ENCODE measurements around the gene ACOX3.
A peak's percentile ranks its signal among the peaks of the same experiment; 100 is the strongest.
"Not testable (repeated sequence)": the region's sequence is repeated elsewhere in the genome, so short reads cannot be mapped to it uniquely, and the experiment has no call there.

Gene ACOX3

GRCh38 chr4:8355864-8356565 is 84.5 kb downstream of the ACOX3 start:
- H3K4me1 ChIP-seq (ENCODE audit: control insufficient read depth, insufficient read depth, low read length): peaks cover 13% of the 10 kb centered on the region
- H3K9ac ChIP-seq (ENCODE audit: low read length): no peak overlapping the region
- no peaks in the 10 kb centered on the region for H3K36me3 ChIP-seq (ENCODE audit: control insufficient read depth, insufficient read depth, low read length, severe bottlenecking)
- H3K27me3 ChIP-seq (replicated peaks; ENCODE audit: control insufficient read depth, insufficient read depth, low read length): peaks cover 3% of the 10 kb centered on the region
- DNase-seq (ENCODE audit: low read depth): peak; percentile 40
- H3K9me3 ChIP-seq (ENCODE audit: control insufficient read depth, low read length): no peaks in the 10 kb centered on the region
- H3K4me3 ChIP-seq (ENCODE audit: low read length): no peak overlapping the region

- no peak overlapping the region for H3K9ac ChIP-seq (ENCODE audit: low read length)
- H3K27me3 ChIP-seq (replicated peaks; ENCODE audit: control insufficient read depth, insufficient read depth, low read length): peaks cover 3% of the 10 kb centered on the region
- no peaks in the 10 kb centered on the region for H3K9me3 ChIP-seq (ENCODE audit: control insufficient read depth, low read length)
- H3K36me3 ChIP-seq (ENCODE audit: control insufficient read depth, insufficient read depth, low read length, severe bottlenecking): no peaks in the 10 kb centered on the region
- peaks cover 16% of the 10 kb centered on the region for H3K4me1 ChIP-seq (ENCODE audit: control insufficient read depth, insufficient read depth, low read length)
- no peak overlapping the region for H3K4me3 ChIP-seq (ENCODE audit: low read length)
- peak; percentile 6 for DNase-seq (ENCODE audit: low read depth)
Measured at GRCh38 chr4:8355306-8355705, 85.2 kb downstream of the ACOX3 start.

GRCh38 chr4:8353912-8354453 is 86.5 kb downstream of the ACOX3 start:
- Histone ChIP-seq H3K9me3 (ENCODE audit: control insufficient read depth, low read length) (no peaks in the 10 kb centered on the region), H3K36me3 (ENCODE audit: control insufficient read depth, insufficient read depth, low read length, severe bottlenecking) (no peaks in the 10 kb centered on the region), H3K27me3 (replicated peaks; ENCODE audit: control insufficient read depth, insufficient read depth, low read length) (peaks cover 8% of the 10 kb centered on the region), H3K4me1 (ENCODE audit: control insufficient read depth, insufficient read depth, low read length) (peaks cover 17% of the 10 kb centered on the region), H3K9ac (ENCODE audit: low read length) (no peak overlapping the region), H3K4me3 (ENCODE audit: low read length) (no peak overlapping the region)
- peak; percentile 67 for DNase-seq (ENCODE audit: low read depth)

DNA sequence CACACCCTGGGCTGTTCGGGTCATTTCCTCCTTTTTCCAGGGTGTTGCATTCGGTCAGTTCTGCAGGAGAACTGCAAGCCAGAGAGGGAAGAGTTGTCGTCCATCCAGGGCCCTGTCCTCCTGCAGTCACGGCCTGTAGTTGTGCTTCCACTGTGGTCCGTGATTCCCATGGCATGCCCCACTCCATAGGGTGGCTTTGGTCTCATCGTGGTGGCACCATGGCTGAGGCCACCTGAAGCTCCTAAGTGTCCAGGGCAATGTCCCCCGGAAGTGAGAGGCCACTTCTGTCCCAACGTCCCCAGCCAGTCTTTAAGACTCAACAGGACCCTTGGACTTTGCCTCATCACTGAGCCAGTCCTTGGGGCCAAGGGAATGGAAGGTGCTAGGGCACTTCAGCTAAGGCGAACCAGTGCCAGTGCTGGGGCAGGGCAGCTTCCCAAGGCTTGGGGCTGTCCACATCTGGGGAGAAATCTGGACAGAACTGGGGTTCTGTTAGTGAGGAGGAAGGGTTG is 87.3 kb downstream of the ACOX3 start:
- DNase-seq (ENCODE audit: low read depth): no peak
- Histone ChIP-seq H3K36me3 (ENCODE audit: control insufficient read depth, insufficient read depth, low read length, severe bottlenecking) (no peaks in the 10 kb centered on the region), H3K9ac (ENCODE audit: low read length) (no peak overlapping the region), H3K9me3 (ENCODE audit: control insufficient read depth, low read length) (no peaks in the 10 kb centered on the region), H3K4me3 (ENCODE audit: low read length) (no peak overlapping the region), H3K27me3 (replicated peaks; ENCODE audit: control insufficient read depth, insufficient read depth, low read length) (peaks cover 8% of the 10 kb centered on the region), H3K4me1 (ENCODE audit: control insufficient read depth, insufficient read depth, low read length) (peaks cover 17% of the 10 kb centered on the region)

- H3K36me3 ChIP-seq (ENCODE audit: control insufficient read depth, insufficient read depth, low read length, severe bottlenecking): no peaks in the 10 kb centered on the region
- no peak overlapping the region for H3K9ac ChIP-seq (ENCODE audit: low read length)
- no peak for DNase-seq (ENCODE audit: low read depth)
- peaks cover 17% of the 10 kb centered on the region for H3K4me1 ChIP-seq (ENCODE audit: control insufficient read depth, insufficient read depth, low read length)
- no peaks in the 10 kb centered on the region for H3K9me3 ChIP-seq (ENCODE audit: control insufficient read depth, low read length)
- H3K27me3 ChIP-seq (replicated peaks; ENCODE audit: control insufficient read depth, insufficient read depth, low read length): peaks cover 14% of the 10 kb centered on the region
- H3K4me3 ChIP-seq (ENCODE audit: low read length): no peak overlapping the region
Measured at GRCh38 chr4:8352368-8353157, 88.0 kb downstream of the ACOX3 start.

DNA sequence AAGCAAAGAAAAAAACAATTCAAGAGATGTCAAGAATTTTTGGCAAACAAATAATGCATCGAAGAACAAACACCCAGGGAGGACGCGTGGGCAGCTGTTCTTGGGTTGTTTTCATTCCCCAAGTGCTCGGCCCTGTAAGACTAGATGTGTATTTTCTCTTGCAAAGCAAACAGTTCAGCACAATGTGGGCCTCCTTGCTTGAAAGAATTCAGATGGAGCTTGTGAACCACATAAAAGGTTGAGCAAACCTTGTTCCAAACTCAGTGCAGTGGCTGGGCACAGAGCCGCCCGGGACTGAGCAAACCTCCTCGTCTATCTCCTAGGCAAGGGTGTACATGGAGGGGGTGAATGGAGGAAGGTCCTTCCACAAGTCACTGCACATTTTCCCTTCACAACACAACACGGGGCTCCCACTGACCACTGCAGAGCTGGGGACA is 88.6 kb downstream of the ACOX3 start:
- Histone ChIP-seq H3K4me1 (ENCODE audit: control insufficient read depth, insufficient read depth, low read length) (peaks cover 17% of the 10 kb centered on the region), H3K27me3 (replicated peaks; ENCODE audit: control insufficient read depth, insufficient read depth, low read length) (peaks cover 17% of the 10 kb centered on the region), H3K9me3 (ENCODE audit: control insufficient read depth, low read length) (no peaks in the 10 kb centered on the region), H3K36me3 (ENCODE audit: control insufficient read depth, insufficient read depth, low read length, severe bottlenecking) (no peaks in the 10 kb centered on the region), H3K4me3 (ENCODE audit: low read length) (no peak overlapping the region), H3K9ac (ENCODE audit: low read length) (no peak overlapping the region)
- DNase-seq (ENCODE audit: low read depth): peak; percentile 74

- no peak overlapping the region for H3K4me3 ChIP-seq (ENCODE audit: low read length)
- no peak overlapping the region for H3K9ac ChIP-seq (ENCODE audit: low read length)
- peaks cover 17% of the 10 kb centered on the region for H3K4me1 ChIP-seq (ENCODE audit: control insufficient read depth, insufficient read depth, low read length)
- H3K9me3 ChIP-seq (ENCODE audit: control insufficient read depth, low read length): no peaks in the 10 kb centered on the region
- no peaks in the 10 kb centered on the region for H3K36me3 ChIP-seq (ENCODE audit: control insufficient read depth, insufficient read depth, low read length, severe bottlenecking)
- no peak for DNase-seq (ENCODE audit: low read depth)
- H3K27me3 ChIP-seq (replicated peaks; ENCODE audit: control insufficient read depth, insufficient read depth, low read length): peaks cover 22% of the 10 kb centered on the region
Measured at GRCh38 chr4:8350841-8351461, 89.6 kb downstream of the ACOX3 start.

DNA sequence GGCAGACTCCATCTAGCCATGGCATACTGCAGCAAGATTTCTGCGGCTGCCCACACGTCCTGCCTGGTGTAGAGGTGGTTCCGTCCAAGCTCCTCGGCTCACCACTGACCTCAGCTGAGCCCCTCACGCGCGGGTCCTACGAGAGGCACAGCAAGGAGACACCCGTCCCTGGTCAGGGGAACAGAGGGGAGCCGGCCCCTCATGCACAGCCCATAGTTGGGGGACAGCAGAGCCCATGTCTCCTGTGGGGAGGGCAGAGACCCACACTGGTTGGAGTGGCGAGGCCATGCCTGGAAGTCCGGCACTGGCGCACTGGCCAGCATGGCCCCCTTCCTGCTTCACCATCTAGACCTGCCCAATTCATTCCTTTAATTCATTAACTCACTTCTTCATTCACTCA is 90.2 kb downstream of the ACOX3 start:
- peaks cover 27% of the 10 kb centered on the region for H3K27me3 ChIP-seq (replicated peaks; ENCODE audit: control insufficient read depth, insufficient read depth, low read length)
- DNase-seq (ENCODE audit: low read depth): no peak
- peaks cover 17% of the 10 kb centered on the region for H3K4me1 ChIP-seq (ENCODE audit: control insufficient read depth, insufficient read depth, low read length)
- no peak overlapping the region for H3K9ac ChIP-seq (ENCODE audit: low read length)
- H3K4me3 ChIP-seq (ENCODE audit: low read length): no peak overlapping the region
- H3K36me3 ChIP-seq (ENCODE audit: control insufficient read depth, insufficient read depth, low read length, severe bottlenecking): no peaks in the 10 kb centered on the region
- H3K9me3 ChIP-seq (ENCODE audit: control insufficient read depth, low read length): no peaks in the 10 kb centered on the region

DNA sequence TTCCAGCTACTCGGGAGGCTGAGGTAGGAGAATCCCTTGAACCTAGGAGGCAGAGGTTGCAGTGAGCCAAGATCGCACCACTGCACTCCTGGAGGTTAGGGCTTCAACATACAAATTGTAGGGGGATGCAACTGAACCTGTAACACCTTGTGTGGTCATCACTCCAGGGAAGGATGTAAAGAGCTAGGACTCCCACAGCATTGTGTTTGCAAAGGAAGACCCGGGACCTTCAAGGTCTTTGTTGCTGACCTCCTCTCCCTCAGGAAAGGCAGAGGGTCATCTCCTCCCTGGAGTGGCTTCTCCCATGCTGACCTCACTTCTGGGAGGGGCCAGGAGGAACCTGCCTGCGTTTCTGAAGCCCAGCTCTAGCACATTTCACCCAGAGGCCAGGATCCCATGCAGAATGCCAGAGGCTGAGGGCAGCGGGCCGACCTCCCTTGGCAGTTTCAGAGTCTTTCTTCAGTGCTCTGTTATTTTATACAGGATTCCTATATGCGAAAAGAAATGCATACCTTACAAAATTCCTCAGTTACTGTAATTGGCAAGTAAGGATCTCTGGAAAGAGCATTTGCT is 90.8 kb downstream of the ACOX3 start:
- DNase-seq (ENCODE audit: low read depth): no peak
- Histone ChIP-seq H3K4me1 (ENCODE audit: control insufficient read depth, insufficient read depth, low read length) (peaks cover 17% of the 10 kb centered on the region), H3K4me3 (ENCODE audit: low read length) (no peak overlapping the region)

DNA sequence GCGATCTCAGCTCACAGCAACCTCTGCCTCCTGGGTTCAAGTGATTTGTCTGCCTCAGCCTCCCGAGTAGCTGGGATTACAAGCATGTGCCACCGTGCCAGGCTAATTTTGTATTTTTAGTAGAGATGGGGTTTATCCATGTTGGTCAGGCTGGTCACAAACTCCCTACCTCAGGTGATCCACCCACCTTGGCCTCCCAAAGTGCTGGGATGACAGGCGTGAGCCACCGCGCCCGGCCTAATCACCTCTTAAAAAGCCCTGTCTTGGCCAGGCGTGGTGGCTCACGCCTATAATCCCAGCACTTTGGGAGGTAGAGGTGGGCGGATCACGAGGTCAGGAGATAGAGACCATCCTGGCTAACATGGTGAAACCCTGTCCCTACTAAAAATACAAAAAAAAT is 91.3 kb downstream of the ACOX3 start:
- not testable (repeated sequence) for H3K9me3 ChIP-seq (ENCODE audit: control insufficient read depth, low read length); DNase-seq (ENCODE audit: low read depth); H3K9ac ChIP-seq (ENCODE audit: low read length); H3K4me3 ChIP-seq (ENCODE audit: low read length); H3K36me3 ChIP-seq (ENCODE audit: control insufficient read depth, insufficient read depth, low read length, severe bottlenecking)
- Histone ChIP-seq H3K27me3 (replicated peaks; ENCODE audit: control insufficient read depth, insufficient read depth, low read length) (peaks cover 29% of the 10 kb centered on the region), H3K4me1 (ENCODE audit: control insufficient read depth, insufficient read depth, low read length) (peaks cover 17% of the 10 kb centered on the region)

More for the DNA sequence above, 90.8 kb downstream of the ACOX3 start:
- Histone ChIP-seq H3K9me3 (ENCODE audit: control insufficient read depth, low read length) (no peaks in the 10 kb centered on the region), H3K36me3 (ENCODE audit: control insufficient read depth, insufficient read depth, low read length, severe bottlenecking) (no peaks in the 10 kb centered on the region), H3K9ac (ENCODE audit: low read length) (no peak overlapping the region), H3K27me3 (replicated peaks; ENCODE audit: control insufficient read depth, insufficient read depth, low read length) (peaks cover 29% of the 10 kb centered on the region)

DNA sequence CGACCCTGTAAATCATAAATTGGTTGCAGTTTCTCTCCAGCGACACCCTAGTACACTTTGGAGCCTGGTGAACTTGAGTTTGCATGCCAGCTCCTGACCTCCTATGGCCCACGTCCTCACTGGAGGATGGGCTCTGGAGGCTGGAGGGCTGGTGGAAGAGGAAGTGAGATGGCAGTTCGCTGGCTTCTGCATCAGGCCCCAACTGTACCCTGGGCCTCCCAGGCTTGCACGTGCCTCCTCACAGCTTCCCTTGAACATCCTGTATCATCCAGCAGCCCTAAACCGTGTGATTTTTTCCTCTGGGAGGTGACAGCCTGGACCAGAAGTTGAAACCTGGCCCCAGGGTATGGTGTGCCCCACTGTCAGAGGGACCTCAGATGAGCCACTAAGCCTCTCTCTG is 92.5 kb downstream of the ACOX3 start:
- DNase-seq (ENCODE audit: low read depth): no peak
- peaks cover 31% of the 10 kb centered on the region for H3K27me3 ChIP-seq (replicated peaks; ENCODE audit: control insufficient read depth, insufficient read depth, low read length)

More for the DNA sequence above, 92.5 kb downstream of the ACOX3 start:
- peaks cover 17% of the 10 kb centered on the region for H3K4me1 ChIP-seq (ENCODE audit: control insufficient read depth, insufficient read depth, low read length)
- H3K9me3 ChIP-seq (ENCODE audit: control insufficient read depth, low read length): no peaks in the 10 kb centered on the region
- no peak overlapping the region for H3K9ac ChIP-seq (ENCODE audit: low read length)
- H3K4me3 ChIP-seq (ENCODE audit: low read length): no peak overlapping the region
- H3K36me3 ChIP-seq (ENCODE audit: control insufficient read depth, insufficient read depth, low read length, severe bottlenecking): no peaks in the 10 kb centered on the region

Measured in adipocyte (in vitro differentiated cells).